Thyroid gland (tissue), 4 donors: ENCODE measurements around the gene PROX2. TPM values are rescaled to one million over a fixed set of nuclear protein-coding genes. Genes with fewer than 3 reads are reported as not detected.

Source experiments
- DNase-seq, 2 donors: peaks; one replicate each; pipeline ENCODE4 v3.0.0-alpha.2; 2019
- H3K27ac ChIP-seq, 3 donors: fragments of 200-600 bp; sonication (generic); 1 replicate in 2 of 3; 2 replicates in 1 of 3; pipeline ENCODE4 v1.5.1; 2016 to 2019; ENCODE audit warnings: mild to moderate bottlenecking in 1 of 3, moderate library complexity in 1 of 3
- H3K27me3 ChIP-seq: fragments of 200-600 bp; sonication (generic); one replicate; pipeline ENCODE4 v1.5.1; 2019
- H3K36me3 ChIP-seq, 2 donors: fragments of 200-600 bp; sonication (generic); one replicate each; pipeline ENCODE4 v1.5.1; 2016 to 2019
- H3K4me1 ChIP-seq, 2 donors: fragments of 200-600 bp; sonication (generic); one replicate each; pipeline ENCODE4 v1.5.1; 2017 to 2019
- H3K4me3 ChIP-seq, 3 donors: fragments of 200-600 bp; sonication (generic); replicated peaks in 1 of 3; 1 replicate in 2 of 3; 2 replicates in 1 of 3; pipeline ENCODE4 v1.5.1; 2016; ENCODE audit warnings: mild to moderate bottlenecking in 1 of 3
- H3K9me3 ChIP-seq: fragments of 200-600 bp; sonication (generic); one replicate; pipeline ENCODE4 v1.5.1; 2017
- CTCF ChIP-seq, 6 experiments: fragments of 200-600 bp in 3 of 6; fragments of 450-650 bp in 3 of 6; sonication (generic) in 3 of 6; IDR thresholded peaks; one replicate each; pipeline ENCODE4 v1.5.1; 2016 to 2019; ENCODE audit warnings: antibody characterized with exemption in 6 of 6, mild to moderate bottlenecking in 2 of 6, inconsistent platforms in 1 of 6, moderate library complexity in 1 of 6
- POLR2A ChIP-seq, 2 donors: fragments of 450-650 bp; IDR thresholded peaks; one replicate each; pipeline ENCODE4 v1.6.1; 2017; ENCODE audit warnings: antibody characterized with exemption in 2 of 2, mild to moderate bottlenecking in 2 of 2, moderate library complexity in 1 of 2
- WGBS, 2 donors: methylation state at CpG; one replicate each; pipeline ENCODE4 v1.1.5; 2017; 5-methylcytosine and 5-hydroxymethylcytosine counted together
- intact Hi-C: fragments of 100-400 bp; cut with DNase I; formaldehyde crosslinking; loops from one replicate; pipeline ENCODE4 v1.15.1; 2023
- total RNA-seq, 4 donors: library from RNA; depleted of rRNA; stranded (reverse); fragments of >200 nt; gene quantifications; one replicate each; pipeline ENCODE4 v1.2.3, GENCODE V29; 2016

PROX2 gene
- total RNA-seq, 4 donors from 2014 or later = not detected

GRCh38 chr14:74913986-74914573, 38.1 kb upstream of the PROX2 start:
- WGBS, 2 donors = 32 to 71% methylated on average over 3 to 6 of the region's 6 CpGs
- no peaks in the 10 kb centered on the region for H3K9me3 ChIP-seq
- no peaks in the 10 kb centered on the region for H3K27me3 ChIP-seq
- peak; percentile 79 to 85 for DNase-seq
- TF ChIP-seq POLR2A (IDR thresholded peaks at IDR 0.05) (no peak), CTCF (IDR thresholded peaks at IDR 0.05) (peak; percentile 43 to 86 (median 80))
- intact Hi-C loops = loop anchor here (10.0 kb wide), 1 partner anchor 171 kb away; no protein-coding TSS in a partner anchor
- peak overlapping the region in 2 of 3 donors; percentile 15 to 40 for H3K27ac ChIP-seq
- H3K36me3 ChIP-seq = no peaks in the 10 kb centered on the region
- peaks cover 17 to 28% of the 10 kb centered on the region in 2 donors for H3K4me1 ChIP-seq
- H3K4me3 ChIP-seq = no peak overlapping the region

GRCh38 chr14:74913393-74913910, 37.5 kb upstream of the PROX2 start:
- no peaks in the 10 kb centered on the region for H3K9me3 ChIP-seq
- WGBS, 2 donors = 57 to 74% methylated on average over 5 of the region's 5 CpGs
- H3K4me3 ChIP-seq = no peak overlapping the region
- TF ChIP-seq CTCF (IDR thresholded peaks at IDR 0.05) (no peak), POLR2A (IDR thresholded peaks at IDR 0.05) (no peak)
- no peak for DNase-seq
- H3K27ac ChIP-seq = no peak overlapping the region
- no peaks in the 10 kb centered on the region for H3K36me3 ChIP-seq
- intact Hi-C loops = loop anchor here (10.0 kb wide), 1 partner anchor 171 kb away; no protein-coding TSS in a partner anchor
- peaks cover 17 to 26% of the 10 kb centered on the region in 2 donors for H3K4me1 ChIP-seq
- H3K27me3 ChIP-seq = no peaks in the 10 kb centered on the region

- Histone ChIP-seq H3K27ac (no peak overlapping the region), H3K4me3 (no peak overlapping the region), H3K36me3 (no peaks in the 10 kb centered on the region), H3K27me3 (no peaks in the 10 kb centered on the region), H3K9me3 (no peaks in the 10 kb centered on the region), H3K4me1 (peaks cover 12 to 24% of the 10 kb centered on the region in 2 donors)
- WGBS, 2 donors = 94 to 98% methylated on average over 9 to 10 of the region's 10 CpGs
- DNase-seq = no peak
- TF ChIP-seq CTCF (IDR thresholded peaks at IDR 0.05) = no peak
- TF ChIP-seq POLR2A (IDR thresholded peaks at IDR 0.05) = no peak
- intact Hi-C loops = loop anchor here (10.0 kb wide), 1 partner anchor 172 kb away; no protein-coding TSS in a partner anchor
Observed at GRCh38 chr14:74912801-74913200, 36.9 kb upstream of the PROX2 start.

- Histone ChIP-seq H3K9me3 (no peaks in the 10 kb centered on the region), H3K27ac (no peak overlapping the region), H3K4me3 (no peak overlapping the region), H3K4me1 (peaks cover 10 to 24% of the 10 kb centered on the region in 2 donors), H3K27me3 (no peaks in the 10 kb centered on the region), H3K36me3 (no peaks in the 10 kb centered on the region)
- TF ChIP-seq POLR2A (IDR thresholded peaks at IDR 0.05) (no peak), CTCF (IDR thresholded peaks at IDR 0.05) (no peak)
- intact Hi-C loops = loop anchor here (10.0 kb wide), 1 partner anchor 173 kb away; no protein-coding TSS in a partner anchor
- DNase-seq = no peak
- 80 to 90% methylated on average over 2 to 6 of the region's 6 CpGs for WGBS, 2 donors
Observed at GRCh38 chr14:74912111-74912510, 36.2 kb upstream of the PROX2 start.

GRCh38 chr14:74911704-74912103, 35.8 kb upstream of the PROX2 start:
- H3K9me3 ChIP-seq = no peaks in the 10 kb centered on the region
- no peak overlapping the region for H3K4me3 ChIP-seq
- 91 to 100% methylated on average over 5 of the region's 5 CpGs for WGBS, 2 donors
- H3K27me3 ChIP-seq = no peaks in the 10 kb centered on the region
- TF ChIP-seq CTCF (IDR thresholded peaks at IDR 0.05) = no peak
- no peak for TF ChIP-seq POLR2A (IDR thresholded peaks at IDR 0.05)
- intact Hi-C loops = loop anchor here (10.0 kb wide), 1 partner anchor 173 kb away; no protein-coding TSS in a partner anchor
- H3K27ac ChIP-seq = no peak overlapping the region
- H3K36me3 ChIP-seq = no peaks in the 10 kb centered on the region
- H3K4me1 ChIP-seq = peaks cover 8 to 21% of the 10 kb centered on the region in 2 donors
- DNase-seq = no peak
